Skeletal muscle satellite cell (primary cell): Measurements from ENCODE around the gene RGS21. TPM values are rescaled to one million over a fixed set of nuclear protein-coding genes. Genes with fewer than 3 reads are reported as not detected.
"Not testable (repeated sequence)": the region's sequence is repeated elsewhere in the genome, so short reads cannot be mapped to it uniquely, and the experiment has no call there.

Experiments used
- H3K27me3 ChIP-seq: 2 replicates; pipeline ENCODE4 v1.7.0; 2013; ENCODE audit warnings: low read length; ENCODE audit not compliant: control insufficient read depth, insufficient read depth
- H3K36me3 ChIP-seq: 2 replicates; pipeline ENCODE4 v1.7.0; 2013; ENCODE audit warnings: mild to moderate bottlenecking, control low read depth, low read length; ENCODE audit not compliant: insufficient read depth
- H3K4me1 ChIP-seq: 2 replicates; pipeline ENCODE4 v1.7.0; 2013; ENCODE audit warnings: low read length; ENCODE audit not compliant: control insufficient read depth, insufficient read depth
- H3K4me2 ChIP-seq: 2 replicates; pipeline ENCODE4 v1.7.0; 2013; ENCODE audit warnings: mild to moderate bottlenecking, low read length
- H3K4me3 ChIP-seq: 2 replicates; pipeline ENCODE4 v1.7.0; 2013; ENCODE audit warnings: low read length
- H3K9ac ChIP-seq: 2 replicates; pipeline ENCODE4 v1.7.0; 2013; ENCODE audit warnings: mild to moderate bottlenecking, low read depth, low read length, moderate library complexity
- H3K9me3 ChIP-seq: replicated peaks from 2 replicates; pipeline ENCODE4 v1.7.0; 2013; ENCODE audit warnings: mild to moderate bottlenecking, control low read depth, low read length
- total RNA-seq: library from RNA; depleted of rRNA; stranded (reverse); fragments of >200 nt; gene quantifications from 2 replicates; pipeline ENCODE4 v1.2.3, GENCODE V29; 2012; rRNA removed

Gene RGS21
- not detected in 2 replicates for total RNA-seq

- Histone ChIP-seq H3K4me2 (no peak within 1 kb of the TSS), H3K27me3 (no peaks in the 10 kb centered on the region), H3K36me3 (no peaks in the 10 kb centered on the region), H3K4me1 (no peaks in the 10 kb centered on the region), H3K9ac (no peak within 1 kb of the TSS), H3K9me3 (no peaks in the 10 kb centered on the region), H3K4me3 (no peak within 1 kb of the TSS)
Observed at GRCh38 chr1:192316942-192317450, at the start of gene RGS21. Gene RGS21 (plus strand): TSS chr1:192316992. CDS start chr1:192343037, 26,045 bp downstream.

- no peaks in the 10 kb centered on the region for H3K9me3 ChIP-seq
- H3K4me1 ChIP-seq: peaks cover 16% of the 10 kb centered on the region
- no peak overlapping the region for H3K9ac ChIP-seq
- H3K36me3 ChIP-seq: no peaks in the 10 kb centered on the region
- H3K4me3 ChIP-seq: no peak overlapping the region
- H3K27me3 ChIP-seq: no peaks in the 10 kb centered on the region
- H3K4me2 ChIP-seq: no peak overlapping the region
Observed at GRCh38 chr1:192268468-192269052, 48.2 kb upstream of the RGS21 start.

GRCh38 chr1:192270398-192270797, 46.4 kb upstream of the RGS21 start:
- Histone ChIP-seq H3K36me3 (no peaks in the 10 kb centered on the region), H3K27me3 (no peaks in the 10 kb centered on the region), H3K4me1 (peaks cover 4% of the 10 kb centered on the region), H3K4me3 (no peak overlapping the region), H3K4me2 (no peak overlapping the region), H3K9ac (no peak overlapping the region), H3K9me3 (no peaks in the 10 kb centered on the region)

GRCh38 chr1:192272732-192273131, 44.1 kb upstream of the RGS21 start:
- no peak overlapping the region for H3K4me3 ChIP-seq
- no peaks in the 10 kb centered on the region for H3K36me3 ChIP-seq
- H3K4me1 ChIP-seq: peaks cover 4% of the 10 kb centered on the region
- no peak overlapping the region for H3K9ac ChIP-seq
- no peaks in the 10 kb centered on the region for H3K9me3 ChIP-seq
- no peak overlapping the region for H3K4me2 ChIP-seq
- H3K27me3 ChIP-seq: no peaks in the 10 kb centered on the region

GRCh38 chr1:192274588-192274987, 42.2 kb upstream of the RGS21 start:
- H3K27me3 ChIP-seq: no peaks in the 10 kb centered on the region
- H3K4me2 ChIP-seq: no peak overlapping the region
- no peaks in the 10 kb centered on the region for H3K36me3 ChIP-seq
- peaks cover 4% of the 10 kb centered on the region for H3K4me1 ChIP-seq
- no peaks in the 10 kb centered on the region for H3K9me3 ChIP-seq
- no peak overlapping the region for H3K4me3 ChIP-seq
- H3K9ac ChIP-seq: no peak overlapping the region

- Histone ChIP-seq H3K4me1 (no peaks in the 10 kb centered on the region), H3K9me3 (peaks cover 8% of the 10 kb centered on the region), H3K4me2 (no peak overlapping the region), H3K36me3 (no peaks in the 10 kb centered on the region), H3K9ac (no peak overlapping the region), H3K4me3 (no peak overlapping the region), H3K27me3 (no peaks in the 10 kb centered on the region)
Observed at GRCh38 chr1:192277635-192278034, 39.2 kb upstream of the RGS21 start.

- no peaks in the 10 kb centered on the region for H3K36me3 ChIP-seq
- no peak overlapping the region for H3K9ac ChIP-seq
- H3K4me1 ChIP-seq: no peaks in the 10 kb centered on the region
- no peak overlapping the region for H3K4me3 ChIP-seq
- H3K4me2 ChIP-seq: no peak overlapping the region
- peaks cover 8% of the 10 kb centered on the region for H3K9me3 ChIP-seq
- H3K27me3 ChIP-seq: no peaks in the 10 kb centered on the region
Observed at GRCh38 chr1:192284927-192285326, 31.9 kb upstream of the RGS21 start.

GRCh38 chr1:192303029-192303428, 13.8 kb upstream of the RGS21 start:
- H3K9me3 ChIP-seq: no peaks in the 10 kb centered on the region
- H3K9ac ChIP-seq: no peak overlapping the region
- no peak overlapping the region for H3K4me2 ChIP-seq
- H3K27me3 ChIP-seq: no peaks in the 10 kb centered on the region
- no peaks in the 10 kb centered on the region for H3K4me1 ChIP-seq
- no peak overlapping the region for H3K4me3 ChIP-seq
- H3K36me3 ChIP-seq: no peaks in the 10 kb centered on the region

GRCh38 chr1:192308314-192308713, 8.5 kb upstream of the RGS21 start:
- not testable (repeated sequence) for H3K27me3 ChIP-seq, H3K4me3 ChIP-seq, H3K4me2 ChIP-seq, H3K36me3 ChIP-seq, H3K4me1 ChIP-seq, H3K9ac ChIP-seq, H3K9me3 ChIP-seq

- H3K4me2 ChIP-seq: no peak overlapping the region
- H3K4me1 ChIP-seq: no peaks in the 10 kb centered on the region
- no peaks in the 10 kb centered on the region for H3K9me3 ChIP-seq
- H3K9ac ChIP-seq: no peak overlapping the region
- H3K36me3 ChIP-seq: no peaks in the 10 kb centered on the region
- H3K27me3 ChIP-seq: no peaks in the 10 kb centered on the region
- no peak overlapping the region for H3K4me3 ChIP-seq
Observed at GRCh38 chr1:192311281-192311680, 5.5 kb upstream of the RGS21 start.

- Histone ChIP-seq H3K9ac (no peak overlapping the region), H3K4me2 (no peak overlapping the region), H3K4me3 (no peak overlapping the region), H3K9me3 (no peaks in the 10 kb centered on the region), H3K4me1 (no peaks in the 10 kb centered on the region), H3K27me3 (no peaks in the 10 kb centered on the region), H3K36me3 (no peaks in the 10 kb centered on the region)
Observed at GRCh38 chr1:192327997-192328396, 11.2 kb downstream of the RGS21 start.

- Histone ChIP-seq H3K4me2 (peak overlapping the region; percentile 69), H3K4me1 (peaks cover 8% of the 10 kb centered on the region), H3K9ac (no peak overlapping the region), H3K9me3 (no peaks in the 10 kb centered on the region), H3K27me3 (no peaks in the 10 kb centered on the region), H3K4me3 (peak overlapping the region; percentile 27), H3K36me3 (no peaks in the 10 kb centered on the region)
Observed at GRCh38 chr1:192342842-192343241, 26.1 kb downstream of the RGS21 start.
